Stomach (tissue), 4 donors: ENCODE measurements around the gene P2RY8.

Experiments
- EP300 ChIP-seq: sonication (generic); formaldehyde crosslinking; IDR thresholded peaks from one replicate; pipeline ENCODE4 v1.6.1; 2017; ENCODE audit warnings: antibody characterized with exemption
- POLR2A ChIP-seq, 4 donors: fragments of 450-650 bp; IDR thresholded peaks; one replicate each; pipeline ENCODE4 v1.6.1; 2016; ENCODE audit warnings: antibody characterized with exemption in 4 of 4, control low read depth in 2 of 4, mild to moderate bottlenecking in 1 of 4, moderate library complexity in 1 of 4

GRCh38 chrX:1477229-1477628, 59.8 kb downstream of the P2RY8 start:
- no peak for TF ChIP-seq POLR2A (IDR thresholded peaks at IDR 0.05)
- TF ChIP-seq EP300: no peak
